Measurements from ENCODE around the gene CPAMD8. TPM values are rescaled to one million over a fixed set of nuclear protein-coding genes. Genes with fewer than 3 reads are reported as not detected.

The CPAMD8 gene
- total RNA-seq, 6 experiments from 2014 or later = 0.11 to 0.20 (median 0.14) TPM; not detected in 1

- DNase-seq = no peak
- H3K36me3 Mint-ChIP-seq (ENCODE audit: low read depth) = peaks cover 26% of the 10 kb centered on the region
- H3K9me3 Mint-ChIP-seq = peaks cover 13% of the 10 kb centered on the region
- H3K4me1 Mint-ChIP-seq (ENCODE audit: low read depth) = peaks cover 11% of the 10 kb centered on the region; the same call in 1 of the 2 replicates
- H3K27me3 Mint-ChIP-seq (ENCODE audit: insufficient read depth) = no peaks in the 10 kb centered on the region; the same call in none of the 2 replicates
- TF ChIP-seq CTCF (IDR thresholded peaks at IDR 0.05) = no peak
- H3K4me3 Mint-ChIP-seq = no peak overlapping the region; the same call in 1 of the 2 replicates
- H3K27ac Mint-ChIP-seq = peak overlapping the region; percentile 72
Measured at GRCh38 chr19:16874250-16874977, 152.2 kb downstream of the CPAMD8 start.

GRCh38 chr19:16873594-16873993 is 153.0 kb downstream of the CPAMD8 start:
- Mint-ChIP-seq H3K9me3 (peaks cover 13% of the 10 kb centered on the region), H3K27ac (no peak overlapping the region), H3K27me3 (ENCODE audit: insufficient read depth) (peaks cover under 1% of the 10 kb centered on the region), H3K4me3 (no peak overlapping the region), H3K4me1 (ENCODE audit: low read depth) (peaks cover 11% of the 10 kb centered on the region; the same call in 1 of the 2 replicates), H3K36me3 (ENCODE audit: low read depth) (peaks cover 26% of the 10 kb centered on the region)
- no peak for DNase-seq
- no peak for TF ChIP-seq CTCF (IDR thresholded peaks at IDR 0.05)

GRCh38 chr19:16872728-16873127 is 153.9 kb downstream of the CPAMD8 start:
- peaks cover 26% of the 10 kb centered on the region for H3K36me3 Mint-ChIP-seq (ENCODE audit: low read depth)
- TF ChIP-seq CTCF (IDR thresholded peaks at IDR 0.05) = no peak
- no peak for DNase-seq

GRCh38 chr19:16871871-16872270 is 154.7 kb downstream of the CPAMD8 start:
- no peak for TF ChIP-seq CTCF (IDR thresholded peaks at IDR 0.05)
- DNase-seq = no peak
- Mint-ChIP-seq H3K27me3 (ENCODE audit: insufficient read depth) (peaks cover 1% of the 10 kb centered on the region), H3K4me3 (no peak overlapping the region), H3K36me3 (ENCODE audit: low read depth) (peaks cover 26% of the 10 kb centered on the region), H3K4me1 (ENCODE audit: low read depth) (peaks cover 11% of the 10 kb centered on the region; the same call in 1 of the 2 replicates), H3K27ac (no peak overlapping the region), H3K9me3 (peaks cover 13% of the 10 kb centered on the region)

More at GRCh38 chr19:16872728-16873127, 153.9 kb downstream of the CPAMD8 start:
- H3K27ac Mint-ChIP-seq = no peak overlapping the region
- peaks cover 11% of the 10 kb centered on the region; the same call in 1 of the 2 replicates for H3K4me1 Mint-ChIP-seq (ENCODE audit: low read depth)
- H3K9me3 Mint-ChIP-seq = peaks cover 13% of the 10 kb centered on the region
- H3K27me3 Mint-ChIP-seq (ENCODE audit: insufficient read depth) = peaks cover 1% of the 10 kb centered on the region
- no peak overlapping the region for H3K4me3 Mint-ChIP-seq

- H3K27ac Mint-ChIP-seq = no peak overlapping the region
Measured at GRCh38 chr19:16869331-16869972, 157.2 kb downstream of the CPAMD8 start.

More at GRCh38 chr19:16869331-16869972, 157.2 kb downstream of the CPAMD8 start:
- Mint-ChIP-seq H3K36me3 (ENCODE audit: low read depth) (peaks cover 29% of the 10 kb centered on the region), H3K4me1 (ENCODE audit: low read depth) (peaks cover 6% of the 10 kb centered on the region; the same call in 1 of the 2 replicates), H3K4me3 (no peak overlapping the region), H3K27me3 (ENCODE audit: insufficient read depth) (peaks cover 1% of the 10 kb centered on the region; the same call in 1 of the 2 replicates), H3K9me3 (peaks cover 8% of the 10 kb centered on the region; the same call in 1 of the 2 replicates)
- no peak for DNase-seq
- TF ChIP-seq CTCF (IDR thresholded peaks at IDR 0.05) = no peak

All from HFFc6 (cell line).